Colonic mucosa (tissue), 4 donors: Measurements from ENCODE around the gene AP1S2. TPM values are rescaled to one million over a fixed set of nuclear protein-coding genes. Genes with fewer than 3 reads are reported as not detected.

Experiments used
- DNase-seq: peaks from one replicate; pipeline ENCODE4 v3.0.0-alpha.2; 2020
- H3K27ac ChIP-seq: fragments of 200-600 bp; one replicate; pipeline ENCODE4 v1.8.0; 2021
- H3K27me3 ChIP-seq: fragments of 200-600 bp; one replicate; pipeline ENCODE4 v1.8.0; 2021
- H3K36me3 ChIP-seq: fragments of 200-600 bp; one replicate; pipeline ENCODE4 v1.8.0; 2021
- H3K4me1 ChIP-seq: fragments of 200-600 bp; one replicate; pipeline ENCODE4 v1.8.0; 2021; ENCODE audit warnings: mild to moderate bottlenecking
- H3K4me3 ChIP-seq: fragments of 200-600 bp; one replicate; pipeline ENCODE4 v1.8.0; 2021
- H3K9ac ChIP-seq, 2 donors: one replicate each; pipeline ENCODE4 v1.7.0; 2013; ENCODE audit warnings: control low read depth in 2 of 2, low read depth in 2 of 2, low read length in 2 of 2
- H3K9me3 ChIP-seq: fragments of 200-600 bp; one replicate; pipeline ENCODE4 v1.8.0; 2021
- intact Hi-C: fragments of 100-400 bp; cut with DNase I; formaldehyde crosslinking; loops from one replicate; pipeline ENCODE4 v1.14.1; 2022
- total RNA-seq, 2 donors: library from RNA; stranded (reverse); fragmentation: NEBNext Ultra II Directional in 1 of 2; extraction: Animal tissue kit (Norgen Biotek cat#: 25700) in 1 of 2; gene quantifications; one replicate each; pipeline ENCODE4 v1.2.1, GENCODE V29; 2021
- TF ChIP-seq, protein P1 (sequence below): fragments of 200-600 bp; IDR thresholded peaks from one replicate; pipeline ENCODE4 v1.8.0; 2022; ENCODE audit warnings: antibody characterized with exemption, mild to moderate bottlenecking
- donor health status: healthy.
- donor health status: DM: no; HTN: no; CAD: no.
- donor health status: DM: no; HTN: no; CAD: no.

The AP1S2 gene
- total RNA-seq, result 10 to 100 TPM; 10.9 to 20.7 TPM

DNA sequence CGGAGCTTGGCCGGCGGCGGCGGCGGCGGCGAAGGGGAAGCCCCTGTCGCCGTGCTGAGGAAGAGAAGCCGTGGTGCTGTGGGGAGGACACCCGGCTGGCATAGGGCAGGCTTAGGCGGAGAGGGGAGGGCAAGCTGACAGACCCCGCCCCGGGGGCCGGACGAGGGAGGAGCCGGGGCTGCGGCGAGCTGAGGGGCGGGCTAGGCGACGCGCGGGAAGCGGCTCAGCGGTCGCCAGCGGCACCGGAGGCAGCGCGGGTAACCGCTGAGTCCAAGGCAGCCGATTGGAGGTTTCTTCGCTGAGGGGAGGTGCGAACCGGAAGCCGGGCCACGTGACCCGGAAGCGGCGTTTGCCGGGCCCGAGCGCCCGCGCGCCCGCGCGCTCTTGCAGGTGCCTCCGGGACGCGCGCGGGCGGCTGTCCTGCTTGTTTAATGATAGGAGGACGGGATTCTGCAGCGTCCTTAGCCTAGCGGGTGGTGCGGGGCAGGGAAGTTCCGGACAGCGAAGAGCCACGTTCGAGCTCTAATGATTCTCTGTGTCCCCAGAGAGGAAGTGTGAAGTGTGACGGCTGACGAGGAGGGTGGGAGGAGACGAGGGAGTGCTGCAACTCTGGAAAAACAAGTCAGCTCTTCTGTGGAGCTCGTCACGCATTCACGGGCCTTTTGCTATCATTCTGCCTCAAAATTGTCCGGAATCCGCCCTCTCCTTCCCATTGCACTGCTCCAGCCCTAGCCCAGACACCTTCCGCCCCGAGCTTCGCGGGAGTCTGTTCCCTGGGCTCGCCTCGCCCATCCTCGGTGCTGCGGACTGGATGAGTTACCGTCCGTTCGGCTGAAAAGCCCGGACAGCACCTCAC, at the start of gene AP1S2:
Gene AP1S2 (minus strand): TSS at position 102 of the 856 bp plus-strand sequence. CDS start 2,289 bp downstream, outside the sequence.
- no peaks in the 10 kb centered on the region for H3K36me3 ChIP-seq
- peak within 1 kb of the TSS; percentile 79 for H3K4me3 ChIP-seq
- H3K9me3 ChIP-seq, result no peaks in the 10 kb centered on the region
- peak within 1 kb of the TSS; percentile 52 to 73 for H3K9ac ChIP-seq
- DNase-seq, result peak; percentile 97
- TF ChIP-seq, protein P1, sequence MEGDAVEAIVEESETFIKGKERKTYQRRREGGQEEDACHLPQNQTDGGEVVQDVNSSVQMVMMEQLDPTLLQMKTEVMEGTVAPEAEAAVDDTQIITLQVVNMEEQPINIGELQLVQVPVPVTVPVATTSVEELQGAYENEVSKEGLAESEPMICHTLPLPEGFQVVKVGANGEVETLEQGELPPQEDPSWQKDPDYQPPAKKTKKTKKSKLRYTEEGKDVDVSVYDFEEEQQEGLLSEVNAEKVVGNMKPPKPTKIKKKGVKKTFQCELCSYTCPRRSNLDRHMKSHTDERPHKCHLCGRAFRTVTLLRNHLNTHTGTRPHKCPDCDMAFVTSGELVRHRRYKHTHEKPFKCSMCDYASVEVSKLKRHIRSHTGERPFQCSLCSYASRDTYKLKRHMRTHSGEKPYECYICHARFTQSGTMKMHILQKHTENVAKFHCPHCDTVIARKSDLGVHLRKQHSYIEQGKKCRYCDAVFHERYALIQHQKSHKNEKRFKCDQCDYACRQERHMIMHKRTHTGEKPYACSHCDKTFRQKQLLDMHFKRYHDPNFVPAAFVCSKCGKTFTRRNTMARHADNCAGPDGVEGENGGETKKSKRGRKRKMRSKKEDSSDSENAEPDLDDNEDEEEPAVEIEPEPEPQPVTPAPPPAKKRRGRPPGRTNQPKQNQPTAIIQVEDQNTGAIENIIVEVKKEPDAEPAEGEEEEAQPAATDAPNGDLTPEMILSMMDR, result no peak
- no peaks in the 10 kb centered on the region for H3K27me3 ChIP-seq
- H3K4me1 ChIP-seq, result peaks cover 4% of the 10 kb centered on the region
- intact Hi-C loops, result no loop called here
- peak within 1 kb of the TSS; percentile 90 for H3K27ac ChIP-seq

DNA sequence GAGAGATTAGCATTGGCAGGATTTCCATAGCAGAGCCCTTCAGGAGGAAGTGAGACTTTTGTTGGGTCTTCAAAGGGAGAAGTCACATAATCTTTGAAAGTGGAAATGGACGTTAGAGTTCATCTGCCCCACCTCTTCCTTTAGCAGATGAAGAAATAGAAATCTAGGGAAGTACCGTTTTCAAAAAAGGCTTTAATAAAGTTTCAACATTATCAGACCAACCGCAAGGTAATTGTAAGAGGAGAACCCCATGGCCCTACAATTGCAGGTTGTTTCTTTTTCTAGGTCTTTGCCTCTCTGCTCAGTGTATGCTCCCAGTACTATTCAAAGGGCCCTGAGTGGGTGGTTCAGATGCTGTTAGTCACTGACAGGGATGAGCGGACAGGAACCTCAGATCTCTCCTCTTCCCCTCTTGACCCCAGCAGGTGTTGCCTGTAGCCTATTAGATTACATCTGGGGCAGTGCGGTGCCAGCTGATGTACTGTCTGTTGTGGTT, 48.6 kb upstream of the AP1S2 start:
- DNase-seq, result no peak
- no peaks in the 10 kb centered on the region for H3K4me1 ChIP-seq
- no peak overlapping the region for H3K4me3 ChIP-seq
- TF ChIP-seq, protein P1, result no peak
- H3K27ac ChIP-seq, result no peak overlapping the region
- intact Hi-C loops, result no loop called here
- no peaks in the 10 kb centered on the region for H3K27me3 ChIP-seq
- H3K9ac ChIP-seq, result no peak overlapping the region
- H3K36me3 ChIP-seq, result no peaks in the 10 kb centered on the region
- H3K9me3 ChIP-seq, result no peaks in the 10 kb centered on the region

DNA sequence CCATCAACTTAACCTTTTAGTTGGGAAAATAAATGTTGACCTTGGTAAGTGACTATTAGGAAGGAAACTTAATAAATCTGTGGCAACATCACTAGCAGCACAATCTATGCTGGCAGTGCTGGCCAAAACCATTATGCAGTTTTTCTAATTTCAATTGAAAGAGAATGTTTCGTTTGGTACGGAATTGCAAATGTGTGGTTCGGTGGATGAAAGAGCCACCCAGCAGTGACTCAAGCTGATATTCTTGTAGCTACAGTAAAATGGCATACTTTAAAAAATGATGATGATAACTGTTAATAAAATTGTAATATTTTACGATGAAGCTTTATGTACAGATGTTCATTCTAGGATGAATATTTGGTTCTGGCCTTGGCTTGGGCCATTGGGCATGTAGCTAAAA, 40.7 kb upstream of the AP1S2 start:
- intact Hi-C loops, result no loop called here
- no peaks in the 10 kb centered on the region for H3K4me1 ChIP-seq

DNA sequence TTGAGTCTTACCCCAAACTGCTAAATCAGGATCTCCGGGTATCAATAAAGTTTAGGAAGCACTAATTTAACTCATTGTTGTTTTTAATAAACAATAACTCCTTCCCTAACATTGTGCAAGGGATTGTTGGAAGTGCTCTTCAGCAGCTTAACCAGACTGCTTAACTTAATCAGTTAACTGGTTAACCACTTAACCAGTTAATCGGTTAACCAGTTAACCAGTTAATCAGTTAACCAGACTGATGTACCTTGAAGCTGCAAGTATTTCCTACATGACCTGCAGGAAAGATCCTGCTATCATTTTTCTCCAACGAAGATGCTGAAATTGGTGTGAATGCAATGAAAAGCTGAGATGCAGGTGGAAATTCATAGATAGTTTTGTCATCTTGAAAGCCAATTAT, 40.1 kb upstream of the AP1S2 start:
- intact Hi-C loops, result no loop called here
- H3K9me3 ChIP-seq, result no peaks in the 10 kb centered on the region

More for the DNA sequence above, 40.7 kb upstream of the AP1S2 start:
- DNase-seq, result no peak
- Histone ChIP-seq H3K27ac (no peak overlapping the region), H3K4me3 (no peak overlapping the region), H3K36me3 (no peaks in the 10 kb centered on the region), H3K9ac (no peak overlapping the region), H3K9me3 (no peaks in the 10 kb centered on the region), H3K27me3 (no peaks in the 10 kb centered on the region)
- TF ChIP-seq, protein P1, result no peak

DNA sequence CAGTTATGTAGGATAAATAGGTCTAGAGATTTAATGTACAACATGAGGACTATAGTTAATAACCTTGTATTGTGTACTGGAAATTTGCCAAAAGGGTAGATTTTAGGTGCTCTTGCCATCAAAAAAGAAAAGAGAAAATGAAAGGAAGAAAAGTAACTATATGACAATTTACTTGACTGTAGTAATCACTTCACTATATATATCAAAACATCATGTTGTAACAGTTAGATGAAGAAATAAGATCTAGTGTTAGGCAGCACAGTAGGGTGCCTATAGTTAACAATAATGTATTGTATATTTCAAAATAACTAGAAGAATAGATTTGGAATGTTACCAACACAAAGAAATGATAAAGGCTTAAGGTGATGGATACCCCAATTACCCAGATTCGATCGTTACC, 35.9 kb upstream of the AP1S2 start:
- TF ChIP-seq, protein P1, result no peak
- intact Hi-C loops, result no loop called here
- H3K36me3 ChIP-seq, result no peaks in the 10 kb centered on the region

More for the DNA sequence above, 40.1 kb upstream of the AP1S2 start:
- no peak for DNase-seq
- Histone ChIP-seq H3K9ac (no peak overlapping the region), H3K4me3 (no peak overlapping the region), H3K27ac (no peak overlapping the region), H3K36me3 (no peaks in the 10 kb centered on the region), H3K27me3 (no peaks in the 10 kb centered on the region), H3K4me1 (no peaks in the 10 kb centered on the region)
- TF ChIP-seq, protein P1, result no peak

More for the DNA sequence above, 35.9 kb upstream of the AP1S2 start:
- H3K9me3 ChIP-seq, result no peaks in the 10 kb centered on the region
- no peak overlapping the region for H3K9ac ChIP-seq
- no peaks in the 10 kb centered on the region for H3K4me1 ChIP-seq
- H3K4me3 ChIP-seq, result no peak overlapping the region
- no peak for DNase-seq
- H3K27me3 ChIP-seq, result no peaks in the 10 kb centered on the region
- no peak overlapping the region for H3K27ac ChIP-seq
